ENCODE results near the gene SELPLG. TPM values are rescaled to one million over a fixed set of nuclear protein-coding genes. Genes with fewer than 3 reads are reported as not detected.
"Not testable (repeated sequence)": the region's sequence is repeated elsewhere in the genome, so short reads cannot be mapped to it uniquely, and the experiment has no call there.

Gene SELPLG
- total RNA-seq, 2 experiments from 2014 or later: 22.1 to 23.8 TPM

- H3K27ac Mint-ChIP-seq: no peak overlapping the region
- no peak overlapping the region for H3K4me3 Mint-ChIP-seq
- TF ChIP-seq CTCF (IDR thresholded peaks at IDR 0.05): no peak
- H3K4me1 Mint-ChIP-seq (ENCODE audit: low read depth): no peaks in the 10 kb centered on the region
- H3K36me3 Mint-ChIP-seq (ENCODE audit: low read depth): no peaks in the 10 kb centered on the region
- CTCF ChIA-PET: no interaction called here
- no peak for ATAC-seq
- intact Hi-C loops (cut with micrococcal nuclease): no loop called here
- no peaks in the 10 kb centered on the region for H3K9me3 Mint-ChIP-seq
- no peak for DNase-seq
- no peaks in the 10 kb centered on the region for H3K27me3 Mint-ChIP-seq
- POLR2A ChIA-PET: no interaction called here
Observed at GRCh38 chr12:108592033-108592909, 41.4 kb downstream of the SELPLG start.

- Mint-ChIP-seq H3K27ac (no peak overlapping the region), H3K4me1 (ENCODE audit: low read depth) (no peaks in the 10 kb centered on the region), H3K9me3 (no peaks in the 10 kb centered on the region), H3K27me3 (no peaks in the 10 kb centered on the region), H3K4me3 (no peak overlapping the region), H3K36me3 (ENCODE audit: low read depth) (no peaks in the 10 kb centered on the region)
- TF ChIP-seq CTCF (IDR thresholded peaks at IDR 0.05): no peak
- ChIA-PET POLR2A (interaction anchor here (1.1 kb wide), 1 partner anchor 30 kb away, joined by 4 read pairs; no protein-coding TSS in a partner anchor), CTCF (no interaction called here)
- intact Hi-C loops (cut with micrococcal nuclease): no loop called here
- no peak for DNase-seq
- no peak for ATAC-seq
Observed at GRCh38 chr12:108591267-108591980, 42.3 kb downstream of the SELPLG start.

- ATAC-seq; DNase-seq; CTCF ChIA-PET; H3K27me3 Mint-ChIP-seq; H3K4me3 Mint-ChIP-seq; H3K9me3 Mint-ChIP-seq; H3K36me3 Mint-ChIP-seq (ENCODE audit: low read depth); H3K4me1 Mint-ChIP-seq (ENCODE audit: low read depth); H3K27ac Mint-ChIP-seq; intact Hi-C loops (cut with micrococcal nuclease): not testable (repeated sequence)
- POLR2A ChIA-PET: interaction anchor here (1.1 kb wide), 1 partner anchor 30 kb away, joined by 4 read pairs; no protein-coding TSS in a partner anchor
Observed at GRCh38 chr12:108590463-108590862, 43.2 kb downstream of the SELPLG start.

- no peak for ATAC-seq
- H3K9me3 Mint-ChIP-seq: no peaks in the 10 kb centered on the region
- DNase-seq: no peak
- no peak for TF ChIP-seq CTCF (IDR thresholded peaks at IDR 0.05)
- CTCF ChIA-PET: no interaction called here
- H3K27ac Mint-ChIP-seq: no peak overlapping the region
- H3K36me3 Mint-ChIP-seq (ENCODE audit: low read depth): no peaks in the 10 kb centered on the region
- H3K4me3 Mint-ChIP-seq: no peak overlapping the region
- no peaks in the 10 kb centered on the region for H3K4me1 Mint-ChIP-seq (ENCODE audit: low read depth)
- H3K27me3 Mint-ChIP-seq: no peaks in the 10 kb centered on the region
- intact Hi-C loops (cut with micrococcal nuclease): no loop called here
- POLR2A ChIA-PET: interaction anchor here (1.1 kb wide), 1 partner anchor 31 kb away, joined by 4 read pairs; no protein-coding TSS in a partner anchor
Observed at GRCh38 chr12:108589840-108590229, 43.9 kb downstream of the SELPLG start.

DNA sequence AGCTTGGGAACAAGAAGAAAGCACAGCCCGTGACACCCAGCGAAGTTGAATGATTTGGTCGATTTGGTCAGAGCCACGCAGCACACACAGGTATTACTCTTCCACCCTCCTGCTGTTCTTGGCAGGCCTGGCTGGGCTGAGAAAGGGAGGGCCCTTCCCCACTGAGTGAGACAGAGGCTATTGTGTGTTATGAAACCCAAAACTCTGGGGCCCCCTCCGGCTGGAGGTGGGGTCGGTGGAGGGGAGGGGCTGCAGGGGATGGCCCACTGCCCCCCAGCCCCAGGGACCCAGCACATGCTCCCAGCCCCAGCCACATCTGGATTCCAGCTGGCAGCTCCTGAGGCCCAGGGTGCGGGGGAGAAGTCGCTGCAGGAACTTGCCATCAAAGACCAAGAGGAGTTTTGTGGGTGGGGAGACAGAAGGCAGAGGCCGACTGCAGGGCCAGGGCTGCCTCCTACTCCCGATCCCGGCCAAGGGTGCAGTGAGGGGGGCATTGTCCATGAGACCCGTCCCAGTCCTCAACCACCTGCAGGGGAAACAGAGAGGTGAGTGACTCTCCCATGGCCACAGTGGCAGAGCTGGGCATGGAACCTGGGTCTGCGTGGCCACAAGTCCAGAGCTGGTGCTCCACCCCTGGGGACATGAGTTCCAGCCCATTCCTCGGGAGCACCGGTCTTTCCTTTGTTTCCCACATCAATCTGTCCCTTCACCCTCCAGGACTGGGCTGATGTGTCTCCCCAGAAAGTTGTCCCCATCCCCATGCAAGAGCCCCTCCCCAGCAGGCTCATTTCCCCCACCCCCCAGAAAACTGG, 44.5 kb downstream of the SELPLG start:
- no peak for TF ChIP-seq CTCF (IDR thresholded peaks at IDR 0.05)
- CTCF ChIA-PET: interaction anchor here (0.8 kb wide), 1 partner anchor 9 kb away, joined by 4 read pairs; no protein-coding TSS in a partner anchor
- intact Hi-C loops (cut with micrococcal nuclease): no loop called here
- H3K27ac Mint-ChIP-seq: no peak overlapping the region
- no peaks in the 10 kb centered on the region for H3K36me3 Mint-ChIP-seq (ENCODE audit: low read depth)
- DNase-seq (no peak), ATAC-seq (no peak)
- H3K27me3 Mint-ChIP-seq: no peaks in the 10 kb centered on the region
- no peaks in the 10 kb centered on the region for H3K9me3 Mint-ChIP-seq
- POLR2A ChIA-PET: no interaction called here
- no peaks in the 10 kb centered on the region for H3K4me1 Mint-ChIP-seq (ENCODE audit: low read depth)
- no peak overlapping the region for H3K4me3 Mint-ChIP-seq

Measured in activated CD8-positive, alpha-beta T cell treated with anti-CD3 and anti-CD28 coated beads for 36 hours (primary cell).